ENCODE data around the gene SULT4A1.

- TF ChIP-seq CTCF (IDR thresholded peaks at IDR 0.05) (no peak), POLR2A (IDR thresholded peaks at IDR 0.05) (no peak)
These were observed 7.5 kb downstream of the SULT4A1 start for GRCh38 chr22:43854786-43855271.
